ENCODE results near the gene CCDC178.

- TF ChIP-seq, protein P1, sequence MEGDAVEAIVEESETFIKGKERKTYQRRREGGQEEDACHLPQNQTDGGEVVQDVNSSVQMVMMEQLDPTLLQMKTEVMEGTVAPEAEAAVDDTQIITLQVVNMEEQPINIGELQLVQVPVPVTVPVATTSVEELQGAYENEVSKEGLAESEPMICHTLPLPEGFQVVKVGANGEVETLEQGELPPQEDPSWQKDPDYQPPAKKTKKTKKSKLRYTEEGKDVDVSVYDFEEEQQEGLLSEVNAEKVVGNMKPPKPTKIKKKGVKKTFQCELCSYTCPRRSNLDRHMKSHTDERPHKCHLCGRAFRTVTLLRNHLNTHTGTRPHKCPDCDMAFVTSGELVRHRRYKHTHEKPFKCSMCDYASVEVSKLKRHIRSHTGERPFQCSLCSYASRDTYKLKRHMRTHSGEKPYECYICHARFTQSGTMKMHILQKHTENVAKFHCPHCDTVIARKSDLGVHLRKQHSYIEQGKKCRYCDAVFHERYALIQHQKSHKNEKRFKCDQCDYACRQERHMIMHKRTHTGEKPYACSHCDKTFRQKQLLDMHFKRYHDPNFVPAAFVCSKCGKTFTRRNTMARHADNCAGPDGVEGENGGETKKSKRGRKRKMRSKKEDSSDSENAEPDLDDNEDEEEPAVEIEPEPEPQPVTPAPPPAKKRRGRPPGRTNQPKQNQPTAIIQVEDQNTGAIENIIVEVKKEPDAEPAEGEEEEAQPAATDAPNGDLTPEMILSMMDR (IDR thresholded peaks at IDR 0.05): no peak
- TF ChIP-seq POLR2A (IDR thresholded peaks at IDR 0.05): no peak
Observed at GRCh38 chr18:32961538-32961937, 479.0 kb downstream of the CCDC178 start.
